Naive thymus-derived CD8-positive, alpha-beta T cell (primary cell): ENCODE measurements around the gene CUL1. TPM values are rescaled to one million over a fixed set of nuclear protein-coding genes. Genes with fewer than 3 reads are reported as not detected.

Source experiments
- ATAC-seq, 2 donors: fragments of 150-1000 bp; cut with Tn5 transposase in 1 of 2; sonication (Bioruptor Pico), chemical (Tn5 transposase) in 1 of 2; 1 replicate in 1 of 2; 2 replicates in 1 of 2; pipeline ENCODE4 v1.10.0; 2021; ENCODE audit warnings: mild to moderate bottlenecking in 2 of 2, moderate library complexity in 2 of 2
- POLR2A ChIA-PET: fragments of 350-600 bp; sonication (Branson Sonifier 250); formaldehyde crosslinking; loops from one replicate; lab custom pipeline; 2021; ENCODE audit warnings: antibody characterized with exemption; lab: Charles Lee
- DNase-seq, 10 donors: peaks; one replicate each; pipeline versions ENCODE4 v3.0.0 to v3.0.0-alpha.2; 2020 to 2022
- H3K27ac Mint-ChIP-seq, 10 donors: one replicate each; pipeline ENCODE4 v1.8.0; 2020 to 2022; ENCODE audit warnings: mild to moderate bottlenecking in 10 of 10, mixed read lengths in 10 of 10, moderate library complexity in 4 of 10, inconsistent platforms in 1 of 10
- H3K27me3 Mint-ChIP-seq, 5 donors: one replicate each; pipeline ENCODE4 v1.8.0; 2021 to 2022; ENCODE audit warnings: mixed read lengths in 5 of 5
- H3K36me3 Mint-ChIP-seq, 3 donors: one replicate each; pipeline ENCODE4 v1.8.0; 2020 to 2022; ENCODE audit warnings: mixed read lengths in 3 of 3, mild to moderate bottlenecking in 2 of 3, inconsistent platforms in 1 of 3
- H3K4me1 Mint-ChIP-seq, 4 donors: one replicate each; pipeline ENCODE4 v1.8.0; 2021 to 2022; ENCODE audit warnings: mixed read lengths in 4 of 4
- H3K4me3 Mint-ChIP-seq, 10 donors: one replicate each; pipeline ENCODE4 v1.8.0; 2020 to 2022; ENCODE audit warnings: mild to moderate bottlenecking in 10 of 10, mixed read lengths in 10 of 10, moderate library complexity in 6 of 10, inconsistent platforms in 1 of 10
- H3K9me3 Mint-ChIP-seq, 9 donors: one replicate each; pipeline ENCODE4 v1.8.0; 2020 to 2022; ENCODE audit warnings: mixed read lengths in 9 of 9, mild to moderate bottlenecking in 3 of 9, inconsistent platforms in 1 of 9, moderate library complexity in 1 of 9
- polyA plus RNA-seq, 3 donors: library from polyadenylated mRNA; unstranded; fragments of 300-500 nt; fragmentation: Illumina TruSeq; gene quantifications; one replicate each; pipeline ENCODE4 v1.2.3, GENCODE V29; 2021
- total RNA-seq, 8 experiments: library from RNA in 2 of 8; stranded (reverse) in 2 of 8; gene quantifications; one replicate each; pipeline ENCODE4 v1.2.3 and lab custom pipeline; 2021 to 2026

Gene CUL1
- 10 to 100 TPM; 62.8 to 67.7 TPM for total RNA-seq
- polyA plus RNA-seq: 10 to 100 TPM; 39.2 to 50.6 (median 39.6) TPM
- total RNA-seq (lab: John Stamatoyannopoulos, UW): 103 to 224 (median 151) reads per million in 6 experiments

GRCh38 chr7:148698397-148699023 lies at the start of gene CUL1:
TSS of gene CUL1 (plus strand) at chr7:148698903. CDS start at chr7:148730123, 31,220 bp downstream.
- Mint-ChIP-seq H3K27ac (peak within 1 kb of the TSS; percentile 90 to 97 (median 94)), H3K4me1 (peaks cover 35 to 56% (median 51%) of the 10 kb centered on the region in 4 donors), H3K36me3 (no peaks in the 10 kb centered on the region)

GRCh38 chr7:148650232-148650858 lies 48.4 kb upstream of the CUL1 start:
- no peak overlapping the region for H3K4me3 Mint-ChIP-seq
- H3K27me3 Mint-ChIP-seq: peaks cover 0 to 4% (median 2%) of the 10 kb centered on the region in 5 donors
- POLR2A ChIA-PET: no interaction called here
- H3K9me3 Mint-ChIP-seq: no peaks in the 10 kb centered on the region
- no peak overlapping the region for H3K27ac Mint-ChIP-seq
- no peak for DNase-seq
- H3K36me3 Mint-ChIP-seq: no peaks in the 10 kb centered on the region
- ATAC-seq: no peak
- H3K4me1 Mint-ChIP-seq: peaks cover 0 to 2% (median 0%) of the 10 kb centered on the region in 4 donors

More at GRCh38 chr7:148698397-148699023, at the start of gene CUL1:
- DNase-seq (peak; percentile 74 to 90 (median 79)), ATAC-seq (peak; percentile 75 to 79)
- POLR2A ChIA-PET: interaction anchor here (0.6 to 2.4 kb wide), 19 partner anchors 9 to 586 kb away, joined by 3 to 14 read pairs (median 5); partner anchors contain the start of gene EZH2
- H3K4me3 Mint-ChIP-seq: peak within 1 kb of the TSS; percentile 87 to 97 (median 92)
- no peaks in the 10 kb centered on the region for H3K9me3 Mint-ChIP-seq
- H3K27me3 Mint-ChIP-seq: no peaks in the 10 kb centered on the region

DNA sequence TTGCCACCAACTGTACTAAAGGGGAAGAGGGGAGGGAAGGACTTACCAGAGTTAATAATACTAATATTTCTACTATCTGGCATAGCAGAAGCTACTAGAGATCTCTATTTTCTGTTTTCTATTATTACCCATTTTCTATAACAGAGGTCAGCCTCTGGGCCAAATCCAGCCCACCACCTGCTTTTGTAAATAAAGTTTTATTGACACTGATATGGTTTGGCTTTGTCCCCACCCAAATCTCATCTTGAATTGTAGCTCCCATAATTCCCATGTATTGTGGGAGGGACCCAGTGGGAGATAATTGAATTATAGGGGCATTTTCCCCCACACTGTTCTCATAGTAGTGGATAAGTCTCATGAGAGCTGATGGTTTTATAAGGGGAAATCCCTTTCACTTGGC lies 45.9 kb upstream of the CUL1 start:
- H3K27me3 Mint-ChIP-seq: peaks cover 0 to 5% (median 0%) of the 10 kb centered on the region in 5 donors
- ATAC-seq (no peak), DNase-seq (no peak)
- H3K27ac Mint-ChIP-seq: no peak overlapping the region
- no peaks in the 10 kb centered on the region for H3K9me3 Mint-ChIP-seq
- no peaks in the 10 kb centered on the region for H3K36me3 Mint-ChIP-seq
- H3K4me3 Mint-ChIP-seq: no peak overlapping the region
- POLR2A ChIA-PET: no interaction called here
- no peaks in the 10 kb centered on the region for H3K4me1 Mint-ChIP-seq

GRCh38 chr7:148657929-148658328 lies 40.8 kb upstream of the CUL1 start:
- ATAC-seq (no peak), DNase-seq (no peak)
- Mint-ChIP-seq H3K9me3 (no peaks in the 10 kb centered on the region), H3K36me3 (no peaks in the 10 kb centered on the region), H3K27ac (no peak overlapping the region), H3K4me1 (no peaks in the 10 kb centered on the region), H3K27me3 (peaks cover 0 to 2% (median 0%) of the 10 kb centered on the region in 5 donors), H3K4me3 (no peak overlapping the region)
- POLR2A ChIA-PET: no interaction called here

- no peak for ATAC-seq
- H3K4me1 Mint-ChIP-seq: peaks cover 0 to 1% (median 0%) of the 10 kb centered on the region in 4 donors
- H3K27me3 Mint-ChIP-seq: peaks cover 0 to 2% (median 0%) of the 10 kb centered on the region in 5 donors
- POLR2A ChIA-PET: no interaction called here
- H3K36me3 Mint-ChIP-seq: no peaks in the 10 kb centered on the region
- DNase-seq: no peak
- no peak overlapping the region for H3K4me3 Mint-ChIP-seq
- H3K27ac Mint-ChIP-seq: peak overlapping the region in 1 of 10 donors; percentile 16
- peaks cover 0 to under 1% (median 0%) of the 10 kb centered on the region in 9 donors for H3K9me3 Mint-ChIP-seq
Measured at GRCh38 chr7:148661471-148661870, 37.2 kb upstream of the CUL1 start.

DNA sequence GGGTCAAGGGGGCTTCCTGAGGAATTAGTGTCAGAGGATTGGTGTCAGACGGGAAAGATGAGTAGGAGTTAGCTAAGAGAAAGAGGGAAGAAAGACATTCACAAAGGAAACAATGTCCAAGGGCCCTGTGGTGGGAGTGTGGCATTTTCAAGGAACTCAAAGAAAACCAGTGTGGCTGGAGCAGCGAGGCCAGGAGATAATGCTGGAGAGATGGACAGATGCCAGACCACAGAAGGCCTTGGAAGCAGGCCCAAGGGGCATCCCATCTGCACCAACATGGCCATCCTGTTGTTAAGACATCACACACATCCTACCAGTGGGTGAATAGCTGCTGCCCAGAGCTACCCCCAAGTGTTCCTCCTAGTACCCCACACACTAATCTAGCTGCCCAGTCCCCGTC lies 36.1 kb upstream of the CUL1 start:
- H3K4me3 Mint-ChIP-seq: no peak overlapping the region
- H3K27ac Mint-ChIP-seq: no peak overlapping the region
- POLR2A ChIA-PET: no interaction called here
- H3K4me1 Mint-ChIP-seq: peaks cover 5 to 7% (median 6%) of the 10 kb centered on the region in 4 donors
- no peaks in the 10 kb centered on the region for H3K36me3 Mint-ChIP-seq
- no peaks in the 10 kb centered on the region for H3K27me3 Mint-ChIP-seq
- peaks cover 0 to 4% (median 0%) of the 10 kb centered on the region in 9 donors for H3K9me3 Mint-ChIP-seq
- DNase-seq (no peak), ATAC-seq (no peak)

- ATAC-seq: no peak
- Mint-ChIP-seq H3K4me3 (no peak overlapping the region), H3K27ac (peak overlapping the region in 1 of 10 donors; percentile 23), H3K36me3 (no peaks in the 10 kb centered on the region), H3K9me3 (peaks cover 0 to 4% (median 0%) of the 10 kb centered on the region in 9 donors), H3K27me3 (no peaks in the 10 kb centered on the region), H3K4me1 (peaks cover 8 to 11% (median 10%) of the 10 kb centered on the region in 4 donors)
- no peak for DNase-seq
- POLR2A ChIA-PET: no interaction called here
Measured at GRCh38 chr7:148664324-148664723, 34.4 kb upstream of the CUL1 start.

DNA sequence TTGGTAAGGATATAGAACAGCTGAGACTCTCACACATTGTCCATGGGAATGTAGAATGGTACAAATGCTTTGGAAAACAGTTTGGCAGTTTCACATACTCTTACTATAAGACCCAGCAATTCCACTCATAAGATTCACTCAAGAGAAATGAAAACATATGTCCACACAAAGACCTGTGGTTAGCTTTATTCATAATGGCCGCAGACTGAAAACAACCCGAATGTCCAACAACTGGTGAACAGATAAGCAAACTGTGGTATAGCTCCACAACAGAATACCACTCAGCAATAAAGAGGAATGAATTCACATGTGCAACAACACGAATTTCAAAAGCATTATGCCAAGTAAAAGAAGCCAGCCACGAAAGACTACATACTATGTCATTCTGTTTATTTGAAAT lies 33.5 kb upstream of the CUL1 start:
- H3K27me3 Mint-ChIP-seq: peaks cover 0 to under 1% (median 0%) of the 10 kb centered on the region in 5 donors
- H3K4me1 Mint-ChIP-seq: peaks cover 11 to 14% (median 12%) of the 10 kb centered on the region in 4 donors
- no peak for ATAC-seq
- POLR2A ChIA-PET: no interaction called here
- H3K36me3 Mint-ChIP-seq: no peaks in the 10 kb centered on the region
- no peak overlapping the region for H3K4me3 Mint-ChIP-seq
- H3K27ac Mint-ChIP-seq: no peak overlapping the region
- DNase-seq: no peak
- peaks cover 0 to 4% (median 0%) of the 10 kb centered on the region in 9 donors for H3K9me3 Mint-ChIP-seq

DNA sequence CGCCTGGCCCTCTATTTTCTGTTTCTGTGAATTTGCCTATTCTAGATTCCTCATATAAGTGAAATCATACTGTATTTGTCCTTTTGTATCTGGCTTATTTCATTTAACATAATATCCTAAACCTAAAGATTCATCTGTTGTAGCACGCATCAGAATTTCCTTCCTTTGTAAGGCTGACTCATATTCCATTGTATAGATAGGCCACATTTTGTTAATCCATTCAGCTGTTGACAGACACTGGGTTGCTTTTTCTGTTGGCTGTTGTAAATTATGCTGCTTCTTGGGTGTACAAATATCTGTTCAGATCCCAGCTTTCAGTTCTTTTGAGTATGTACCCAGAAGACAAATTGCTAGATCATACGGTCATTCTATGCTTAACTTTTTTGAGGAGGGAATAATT lies 28.8 kb upstream of the CUL1 start:
- DNase-seq (no peak), ATAC-seq (no peak)
- peaks cover 0 to 4% (median 0%) of the 10 kb centered on the region in 5 donors for H3K27me3 Mint-ChIP-seq
- peaks cover 20 to 22% (median 21%) of the 10 kb centered on the region in 4 donors for H3K4me1 Mint-ChIP-seq
- H3K9me3 Mint-ChIP-seq: peaks cover 0 to 11% (median 6%) of the 10 kb centered on the region in 9 donors
- peaks cover 0 to 10% (median 0%) of the 10 kb centered on the region in 3 donors for H3K36me3 Mint-ChIP-seq
- POLR2A ChIA-PET: no interaction called here
- no peak overlapping the region for H3K27ac Mint-ChIP-seq
- H3K4me3 Mint-ChIP-seq: peak overlapping the region in 1 of 10 donors; percentile 7

DNA sequence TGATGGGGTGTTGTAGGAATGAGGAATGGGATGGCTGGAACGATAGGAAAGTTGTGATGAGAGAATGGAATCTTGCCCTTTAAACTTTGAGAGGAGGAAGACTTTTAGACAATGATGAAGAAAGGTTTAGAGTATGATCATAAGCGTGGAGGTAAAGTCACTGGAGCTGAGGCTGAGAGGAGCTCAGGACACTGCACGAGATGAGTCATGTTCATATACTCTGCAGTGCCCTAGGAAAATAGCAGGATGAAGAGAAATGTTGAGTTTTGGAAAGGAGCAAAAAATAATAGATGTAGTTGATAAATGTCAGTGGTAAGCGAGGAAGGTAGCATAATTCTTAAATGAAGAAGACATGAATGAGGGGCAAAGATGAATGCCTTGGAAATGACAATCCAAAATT lies 28.3 kb upstream of the CUL1 start:
- Mint-ChIP-seq H3K4me3 (peak overlapping the region in 3 of 10 donors; percentile 8 to 51 (median 26)), H3K4me1 (peaks cover 20 to 22% (median 21%) of the 10 kb centered on the region in 4 donors), H3K27me3 (peaks cover 0 to 4% (median 0%) of the 10 kb centered on the region in 5 donors), H3K36me3 (peaks cover 0 to 10% (median 4%) of the 10 kb centered on the region in 3 donors), H3K9me3 (peaks cover 0 to 15% (median 6%) of the 10 kb centered on the region in 9 donors), H3K27ac (no peak overlapping the region)
- POLR2A ChIA-PET: no interaction called here
- DNase-seq: no peak
- ATAC-seq: no peak

GRCh38 chr7:148670807-148671206 lies 27.9 kb upstream of the CUL1 start:
- DNase-seq (no peak), ATAC-seq (no peak)
- peaks cover 0 to 10% (median 4%) of the 10 kb centered on the region in 3 donors for H3K36me3 Mint-ChIP-seq
- POLR2A ChIA-PET: no interaction called here
- H3K9me3 Mint-ChIP-seq: peaks cover 0 to 15% (median 6%) of the 10 kb centered on the region in 9 donors
- H3K27me3 Mint-ChIP-seq: peaks cover 0 to 4% (median 0%) of the 10 kb centered on the region in 5 donors
- peaks cover 20 to 22% (median 21%) of the 10 kb centered on the region in 4 donors for H3K4me1 Mint-ChIP-seq
- peak overlapping the region in 2 of 10 donors; percentile 35 to 40 for H3K27ac Mint-ChIP-seq
- peak overlapping the region in 3 of 10 donors; percentile 26 to 51 (median 31) for H3K4me3 Mint-ChIP-seq

DNA sequence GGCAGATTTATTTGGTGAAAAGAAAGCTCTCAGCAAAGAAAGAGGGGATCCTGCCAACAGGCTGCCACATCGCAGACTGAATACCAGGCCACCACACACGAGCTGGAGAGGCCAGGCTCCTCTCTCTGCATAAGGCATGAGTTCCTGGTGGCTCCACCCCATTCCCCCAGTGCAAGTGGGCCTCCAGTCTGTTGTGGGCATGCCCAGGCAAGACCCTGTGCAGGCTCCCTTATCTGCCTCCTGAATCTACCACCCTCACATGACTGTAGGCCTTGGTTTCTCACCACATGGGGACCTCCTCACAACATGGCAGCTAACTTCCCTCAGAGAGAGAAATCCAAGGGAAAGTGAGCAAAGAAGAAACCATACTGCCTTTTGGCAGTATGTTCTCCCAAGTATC lies 26.7 kb upstream of the CUL1 start:
- H3K27me3 Mint-ChIP-seq: peaks cover 0 to 9% (median 4%) of the 10 kb centered on the region in 5 donors
- peak overlapping the region in 1 of 10 donors; percentile 43 for H3K27ac Mint-ChIP-seq
- peaks cover 0 to 15% (median 5%) of the 10 kb centered on the region in 9 donors for H3K9me3 Mint-ChIP-seq
- DNase-seq (no peak), ATAC-seq (no peak)
- H3K4me3 Mint-ChIP-seq: no peak overlapping the region
- POLR2A ChIA-PET: no interaction called here
- H3K36me3 Mint-ChIP-seq: peaks cover 0 to 10% (median 4%) of the 10 kb centered on the region in 3 donors
- H3K4me1 Mint-ChIP-seq: peaks cover 17 to 21% (median 19%) of the 10 kb centered on the region in 4 donors

DNA sequence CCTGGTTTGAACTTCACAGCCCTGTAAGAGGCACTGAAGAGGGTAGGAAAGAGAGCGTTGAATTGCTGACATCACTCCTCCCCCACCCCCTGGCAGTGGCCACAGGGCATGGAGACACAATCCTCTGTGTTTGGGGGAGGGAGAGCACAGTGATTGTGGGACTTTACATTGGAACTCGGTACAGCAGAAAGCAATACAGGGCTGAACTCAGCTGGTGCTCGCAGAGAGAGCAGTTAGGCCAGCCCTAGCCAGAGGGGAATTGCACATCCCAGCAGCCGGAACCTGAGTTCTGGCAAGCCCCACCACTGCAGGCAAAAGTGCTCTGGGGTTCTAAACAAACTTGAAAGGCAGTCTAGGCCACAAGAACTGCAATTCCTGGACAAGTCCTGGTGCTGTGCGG lies 24.0 kb upstream of the CUL1 start:
- DNase-seq (no peak), ATAC-seq (no peak)
- Mint-ChIP-seq H3K9me3 (peaks cover 0 to 15% (median 3%) of the 10 kb centered on the region in 9 donors), H3K36me3 (peaks cover 0 to 10% (median 4%) of the 10 kb centered on the region in 3 donors), H3K4me1 (peaks cover 10 to 13% (median 11%) of the 10 kb centered on the region in 4 donors), H3K27ac (no peak overlapping the region), H3K4me3 (no peak overlapping the region), H3K27me3 (peaks cover 0 to 9% (median 4%) of the 10 kb centered on the region in 5 donors)
- POLR2A ChIA-PET: no interaction called here
